ENCODE measurements around the gene CPLX1. TPM values are rescaled to one million over a fixed set of nuclear protein-coding genes. Genes with fewer than 3 reads are reported as not detected.

Gene CPLX1
- total RNA-seq, 1 experiment from 2014 or later: 14.5 TPM

GRCh38 chr4:770022-770421 lies 55.9 kb downstream of the CPLX1 start:
- H3K4me2 ChIP-seq (ENCODE audit: low read length): no peak overlapping the region
- no peaks in the 10 kb centered on the region for H3K9me2 ChIP-seq (ENCODE audit: insufficient read depth)
- H3K79me2 ChIP-seq (ENCODE audit: insufficient read depth, low read length): peaks cover 56% of the 10 kb centered on the region
- H3K9me3 ChIP-seq (ENCODE audit: control insufficient read depth in 1 of 2, insufficient read depth in 1 of 2, low read depth in 1 of 2, low read length in 2 of 2): no peaks in the 10 kb centered on the region
- no peak overlapping the region for H3K27ac ChIP-seq (ENCODE audit: low read depth, low read length)
- no peak overlapping the region for H3K9ac ChIP-seq (ENCODE audit: low read length)
- TSS peak; percentile 1 for BruUV-seq (replicated peaks)
- intact Hi-C loops (cut with micrococcal nuclease): no loop called here
- ChIA-PET CTCF (no interaction called here), RAD21 (ENCODE audit: low non-redundant PET in 1 of 2, low total read pairs in 2 of 2, uncharacterized antibody in 2 of 2, unreplicated experiment in 2 of 2) (no interaction called here), POLR2A (no interaction called here)
- ATAC-seq: no peak
- no peak overlapping the region for H3K4me3 ChIP-seq (replicated peaks in 1 of 2; ENCODE audit: low read depth in 1 of 2, low read length in 2 of 2)
- H3K4me1 ChIP-seq (ENCODE audit: control insufficient read depth in 1 of 2, insufficient read depth in 2 of 2, low read length in 2 of 2): no peaks in the 10 kb centered on the region; a peak in 1 of 4 replicates
- TF ChIP-seq POLR2AphosphoS5 (IDR thresholded peaks at IDR 0.05; ENCODE audit: low read depth, low read length): peak; percentile 23; the same call in 1 of the 2 replicates
- TF ChIP-seq RAD21 (IDR thresholded peaks at IDR 0.05; ENCODE audit: low read depth): no peak
- H2AFZ ChIP-seq (ENCODE audit: low read depth, low read length, poor library complexity, severe bottlenecking): no peak overlapping the region
- H3K36me3 ChIP-seq (ENCODE audit: control insufficient read depth in 1 of 2, insufficient read depth in 2 of 2, low read length in 2 of 2): peaks cover 20 to 25% of the 10 kb centered on the region in 2 experiments
- peaks cover 10% of the 10 kb centered on the region; the same call in 1 of the 2 replicates for H4K20me1 ChIP-seq (ENCODE audit: insufficient read depth)
- H3K27me3 ChIP-seq (ENCODE audit: insufficient read depth, low read length): no peaks in the 10 kb centered on the region
- no peak for DNase-seq (ENCODE audit: low read depth, low spot score)

- Histone ChIP-seq H3K9me3 (ENCODE audit: control insufficient read depth in 1 of 2, insufficient read depth in 1 of 2, low read depth in 1 of 2, low read length in 2 of 2) (no peaks in the 10 kb centered on the region), H3K27ac (ENCODE audit: low read depth, low read length) (no peak overlapping the region), H3K4me1 (ENCODE audit: control insufficient read depth in 1 of 2, insufficient read depth in 2 of 2, low read length in 2 of 2) (no peaks in the 10 kb centered on the region; a peak in 1 of 4 replicates), H3K36me3 (ENCODE audit: control insufficient read depth in 1 of 2, insufficient read depth in 2 of 2, low read length in 2 of 2) (peaks cover 22 to 25% of the 10 kb centered on the region in 2 experiments), H3K4me3 (replicated peaks in 1 of 2; ENCODE audit: low read depth in 1 of 2, low read length in 2 of 2) (no peak overlapping the region), H3K4me2 (ENCODE audit: low read length) (no peak overlapping the region), H3K27me3 (ENCODE audit: insufficient read depth, low read length) (no peaks in the 10 kb centered on the region), H2AFZ (ENCODE audit: low read depth, low read length, poor library complexity, severe bottlenecking) (no peak overlapping the region), H4K20me1 (ENCODE audit: insufficient read depth) (peaks cover 8% of the 10 kb centered on the region; the same call in 1 of the 2 replicates), H3K9me2 (ENCODE audit: insufficient read depth) (no peaks in the 10 kb centered on the region), H3K9ac (ENCODE audit: low read length) (no peak overlapping the region), H3K79me2 (ENCODE audit: insufficient read depth, low read length) (peaks cover 51% of the 10 kb centered on the region)
- ChIA-PET CTCF (no interaction called here), RAD21 (ENCODE audit: low non-redundant PET in 1 of 2, low total read pairs in 2 of 2, uncharacterized antibody in 2 of 2, unreplicated experiment in 2 of 2) (no interaction called here), POLR2A (no interaction called here)
- no peak for DNase-seq (ENCODE audit: low read depth, low spot score)
- intact Hi-C loops (cut with micrococcal nuclease): loop anchor here (10.0 kb wide), 1 partner anchor 215 kb away; the partner anchor contains the start of gene IDUA
- BruUV-seq (replicated peaks): no TSS peak
- TF ChIP-seq EZH2 (IDR thresholded peaks at IDR 0.05): no peak
- TF ChIP-seq SP1 (IDR thresholded peaks at IDR 0.05; ENCODE audit: low read depth): no peak
- no peak for TF ChIP-seq CBX3 (IDR thresholded peaks at IDR 0.05; ENCODE audit: low read depth)
- no peak for TF ChIP-seq TCF7L2 (IDR thresholded peaks at IDR 0.05; ENCODE audit: borderline replicate concordance, extremely low read depth, insufficient read depth, insufficient read length)
- TF ChIP-seq RAD21 (IDR thresholded peaks at IDR 0.05; ENCODE audit: low read depth): no peak
- TF ChIP-seq YY1 (IDR thresholded peaks at IDR 0.05; ENCODE audit: extremely low read depth, insufficient replicate concordance, low read depth, low read length): no peak
- no peak for TF ChIP-seq CTCF (IDR thresholded peaks at IDR 0.05 in 2 of 3, conservative IDR thresholded peaks at IDR 0.05 in 1 of 3; ENCODE audit: borderline replicate concordance in 1 of 3, insufficient read depth in 1 of 3, low read depth in 2 of 3, low read length in 2 of 3)
- no peak for TF ChIP-seq POLR2A (IDR thresholded peaks at IDR 0.05; ENCODE audit: borderline replicate concordance, extremely low read depth, insufficient read depth, insufficient read length)
- TF ChIP-seq ZNF274 (IDR thresholded peaks at IDR 0.05; ENCODE audit: low read depth, low read length): no peak
- ATAC-seq: no peak
These were observed 56.4 kb downstream of the CPLX1 start for GRCh38 chr4:769511-769910.
